DMS153 treated with DMSO at 0.1 percent for 48 hours (cell line): ENCODE results near the gene TBCEL.
"Not testable (repeated sequence)": the region's sequence is repeated elsewhere in the genome, so short reads cannot be mapped to it uniquely, and the experiment has no call there.

Source experiments
- DNase-seq: peaks from one replicate; lab custom pipeline; 2025; ENCODE audit not compliant: unreplicated experiment; lab: John Stamatoyannopoulos, UW

Gene TBCEL

GRCh38 chr11:121023848-121024751 is at the start of gene TBCEL:
Gene TBCEL, plus strand, starts transcription at chr11:121024102. Its CDS starts 21,589 bp downstream, at chr11:121045691.
- DNase-seq: peak; percentile 75

GRCh38 chr11:120974466-120974865 is 49.4 kb upstream of the TBCEL start:
- DNase-seq: no peak

- DNase-seq: no peak
Measured at GRCh38 chr11:120974965-120975364, 48.9 kb upstream of the TBCEL start.

GRCh38 chr11:120977266-120978137 is 46.4 kb upstream of the TBCEL start:
- no peak for DNase-seq

GRCh38 chr11:120978701-120979100 is 45.2 kb upstream of the TBCEL start:
- DNase-seq: no peak

GRCh38 chr11:120985718-120986569 is 38.0 kb upstream of the TBCEL start:
- DNase-seq: peak; percentile 23

- DNase-seq: no peak
Measured at GRCh38 chr11:120988603-120989002, 35.3 kb upstream of the TBCEL start.

GRCh38 chr11:120991830-120992686 is 31.8 kb upstream of the TBCEL start:
- DNase-seq: no peak

- no peak for DNase-seq
Measured at GRCh38 chr11:120994091-120994859, 29.6 kb upstream of the TBCEL start.

GRCh38 chr11:120995184-120995583 is 28.7 kb upstream of the TBCEL start:
- no peak for DNase-seq

GRCh38 chr11:120996973-120997372 is 26.9 kb upstream of the TBCEL start:
- DNase-seq: no peak

GRCh38 chr11:120998581-120998980 is 25.3 kb upstream of the TBCEL start:
- no peak for DNase-seq

- DNase-seq: no peak
Measured at GRCh38 chr11:121004206-121004840, 19.6 kb upstream of the TBCEL start.

- no peak for DNase-seq
Measured at GRCh38 chr11:121006922-121007321, 17.0 kb upstream of the TBCEL start.

GRCh38 chr11:121008551-121008950 is 15.4 kb upstream of the TBCEL start:
- DNase-seq: no peak

GRCh38 chr11:121012091-121012490 is 11.8 kb upstream of the TBCEL start:
- no peak for DNase-seq

GRCh38 chr11:121018746-121019145 is 5.2 kb upstream of the TBCEL start:
- no peak for DNase-seq

- not testable (repeated sequence) for DNase-seq
Measured at GRCh38 chr11:121021718-121022117, 2.2 kb upstream of the TBCEL start.

- DNase-seq: no peak
Measured at GRCh38 chr11:121024989-121025388, 1.1 kb downstream of the TBCEL start.
